Measurements from ENCODE around the gene TGFB3.

GRCh38 chr14:75944607-75945241 is 37.1 kb downstream of the TGFB3 start:
- TF ChIP-seq, protein P1, sequence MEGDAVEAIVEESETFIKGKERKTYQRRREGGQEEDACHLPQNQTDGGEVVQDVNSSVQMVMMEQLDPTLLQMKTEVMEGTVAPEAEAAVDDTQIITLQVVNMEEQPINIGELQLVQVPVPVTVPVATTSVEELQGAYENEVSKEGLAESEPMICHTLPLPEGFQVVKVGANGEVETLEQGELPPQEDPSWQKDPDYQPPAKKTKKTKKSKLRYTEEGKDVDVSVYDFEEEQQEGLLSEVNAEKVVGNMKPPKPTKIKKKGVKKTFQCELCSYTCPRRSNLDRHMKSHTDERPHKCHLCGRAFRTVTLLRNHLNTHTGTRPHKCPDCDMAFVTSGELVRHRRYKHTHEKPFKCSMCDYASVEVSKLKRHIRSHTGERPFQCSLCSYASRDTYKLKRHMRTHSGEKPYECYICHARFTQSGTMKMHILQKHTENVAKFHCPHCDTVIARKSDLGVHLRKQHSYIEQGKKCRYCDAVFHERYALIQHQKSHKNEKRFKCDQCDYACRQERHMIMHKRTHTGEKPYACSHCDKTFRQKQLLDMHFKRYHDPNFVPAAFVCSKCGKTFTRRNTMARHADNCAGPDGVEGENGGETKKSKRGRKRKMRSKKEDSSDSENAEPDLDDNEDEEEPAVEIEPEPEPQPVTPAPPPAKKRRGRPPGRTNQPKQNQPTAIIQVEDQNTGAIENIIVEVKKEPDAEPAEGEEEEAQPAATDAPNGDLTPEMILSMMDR (IDR thresholded peaks at IDR 0.05) = no peak
- TF ChIP-seq POLR2A (IDR thresholded peaks at IDR 0.05) = no peak

Measured in upper lobe of left lung (tissue), 4 donors.